Measurements from ENCODE around the gene STMP1. TPM values are rescaled to one million over a fixed set of nuclear protein-coding genes. Genes with fewer than 3 reads are reported as not detected.

The STMP1 gene
- total RNA-seq, 1 donor: 18.6 TPM

GRCh38 chr7:135707570-135707966 is 45.3 kb downstream of the STMP1 start:
- no peak for DNase-seq (ENCODE audit: low read depth)
- no peak overlapping the region for H3K4me3 ChIP-seq (ENCODE audit: low read depth, low read length)
- TF ChIP-seq CTCF (IDR thresholded peaks at IDR 0.05; ENCODE audit: insufficient read depth, low read depth, low read length): no peak

- H3K4me3 ChIP-seq (ENCODE audit: low read depth, low read length): no peak overlapping the region
- DNase-seq (ENCODE audit: low read depth): no peak
- no peak for TF ChIP-seq CTCF (IDR thresholded peaks at IDR 0.05; ENCODE audit: insufficient read depth, low read depth, low read length)
These were observed 45.7 kb downstream of the STMP1 start for GRCh38 chr7:135708041-135708440.

- no peak for TF ChIP-seq CTCF (IDR thresholded peaks at IDR 0.05; ENCODE audit: insufficient read depth, low read depth, low read length)
- no peak overlapping the region for H3K4me3 ChIP-seq (ENCODE audit: low read depth, low read length)
- DNase-seq (ENCODE audit: low read depth): peak; percentile 16
These were observed 47.2 kb downstream of the STMP1 start for GRCh38 chr7:135709508-135709907.

GRCh38 chr7:135710417-135711138 is 48.3 kb downstream of the STMP1 start:
- TF ChIP-seq CTCF (IDR thresholded peaks at IDR 0.05; ENCODE audit: insufficient read depth, low read depth, low read length): peak; percentile 51
- DNase-seq (ENCODE audit: low read depth): no peak
- no peak overlapping the region for H3K4me3 ChIP-seq (ENCODE audit: low read depth, low read length)

- TF ChIP-seq CTCF (IDR thresholded peaks at IDR 0.05; ENCODE audit: insufficient read depth, low read depth, low read length): no peak
- H3K4me3 ChIP-seq (ENCODE audit: low read depth, low read length): no peak overlapping the region
- DNase-seq (ENCODE audit: low read depth): no peak
These were observed 48.8 kb downstream of the STMP1 start for GRCh38 chr7:135711139-135711469.

- DNase-seq (ENCODE audit: low read depth): no peak
- TF ChIP-seq CTCF (IDR thresholded peaks at IDR 0.05; ENCODE audit: insufficient read depth, low read depth, low read length): no peak
- no peak overlapping the region for H3K4me3 ChIP-seq (ENCODE audit: low read depth, low read length)
These were observed 50.0 kb downstream of the STMP1 start for GRCh38 chr7:135712182-135712782.
